ENCODE data around the gene SLC2A5. TPM values are rescaled to one million over a fixed set of nuclear protein-coding genes. Genes with fewer than 3 reads are reported as not detected.

SLC2A5 gene
- total RNA-seq = not detected

DNA sequence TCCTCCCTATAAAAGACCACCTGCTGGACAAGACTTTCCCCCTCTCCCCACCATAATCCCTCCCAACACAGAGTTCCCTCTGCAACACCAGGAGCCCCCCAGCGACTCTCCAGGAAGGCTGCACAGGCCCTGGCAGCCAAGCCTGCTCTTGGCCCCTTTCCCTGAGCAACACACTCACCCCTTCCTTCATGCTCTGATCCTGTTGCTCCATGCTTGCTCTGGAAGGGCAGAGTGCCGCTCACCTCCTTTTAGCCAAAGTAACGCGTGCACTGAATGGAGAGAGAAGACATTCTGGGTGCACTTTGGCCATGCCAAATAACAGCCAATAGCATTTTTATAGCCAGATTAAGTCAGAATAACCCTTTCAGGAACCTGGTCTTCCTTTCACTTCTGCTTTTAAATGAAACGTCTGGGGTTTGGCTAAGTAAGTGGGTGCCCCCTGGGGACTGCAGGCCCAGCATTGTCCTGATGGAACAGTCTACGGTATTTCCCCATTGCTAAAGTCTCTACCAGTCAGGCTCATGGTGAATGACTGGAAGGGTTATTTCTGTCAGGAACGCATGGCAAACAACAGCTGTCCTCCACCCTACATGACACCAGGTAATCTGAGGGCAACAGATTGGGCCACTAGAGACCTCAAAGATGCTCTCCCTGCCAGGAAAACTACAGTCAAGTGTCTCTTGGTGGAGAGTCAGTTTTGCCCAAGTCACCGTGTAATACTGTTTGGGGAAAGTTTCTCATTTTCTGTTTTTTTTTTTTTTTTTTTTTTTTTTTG, at the start of gene SLC2A5:
Gene SLC2A5, minus strand, starts transcription at position 310 of the 775 bp plus-strand sequence. Its CDS starts 99 bp downstream, at position 211.
- no peak for DNase-seq
- intact Hi-C loops (cut with DNase I, micrococcal nuclease) = no loop called here
- Mint-ChIP-seq H3K36me3 (ENCODE audit: low read depth) (no peaks in the 10 kb centered on the region), H3K4me1 (no peaks in the 10 kb centered on the region), H3K4me3 (no peak within 1 kb of the TSS), H3K27me3 (peaks cover under 1% of the 10 kb centered on the region), H3K9me3 (ENCODE audit: low read depth) (no peaks in the 10 kb centered on the region), H3K27ac (no peak within 1 kb of the TSS)
- ChIA-PET POLR2A (no interaction called here), CTCF (no interaction called here)
- peak; percentile 26 for ATAC-seq

- Mint-ChIP-seq H3K4me1 (peaks cover 12% of the 10 kb centered on the region), H3K27ac (no peak overlapping the region), H3K9me3 (ENCODE audit: low read depth) (no peaks in the 10 kb centered on the region), H3K36me3 (ENCODE audit: low read depth) (no peaks in the 10 kb centered on the region), H3K4me3 (no peak overlapping the region), H3K27me3 (no peaks in the 10 kb centered on the region)
- ChIA-PET CTCF (interaction anchor here (1.0 kb wide), 1 partner anchor 113 kb away, joined by 6 read pairs; no protein-coding TSS in a partner anchor), POLR2A (no interaction called here)
- intact Hi-C loops (cut with DNase I, micrococcal nuclease) = no loop called here
- DNase-seq = no peak
- no peak for ATAC-seq
Observed at GRCh38 chr1:9118186-9118585, 48.8 kb upstream of the SLC2A5 start.

DNA sequence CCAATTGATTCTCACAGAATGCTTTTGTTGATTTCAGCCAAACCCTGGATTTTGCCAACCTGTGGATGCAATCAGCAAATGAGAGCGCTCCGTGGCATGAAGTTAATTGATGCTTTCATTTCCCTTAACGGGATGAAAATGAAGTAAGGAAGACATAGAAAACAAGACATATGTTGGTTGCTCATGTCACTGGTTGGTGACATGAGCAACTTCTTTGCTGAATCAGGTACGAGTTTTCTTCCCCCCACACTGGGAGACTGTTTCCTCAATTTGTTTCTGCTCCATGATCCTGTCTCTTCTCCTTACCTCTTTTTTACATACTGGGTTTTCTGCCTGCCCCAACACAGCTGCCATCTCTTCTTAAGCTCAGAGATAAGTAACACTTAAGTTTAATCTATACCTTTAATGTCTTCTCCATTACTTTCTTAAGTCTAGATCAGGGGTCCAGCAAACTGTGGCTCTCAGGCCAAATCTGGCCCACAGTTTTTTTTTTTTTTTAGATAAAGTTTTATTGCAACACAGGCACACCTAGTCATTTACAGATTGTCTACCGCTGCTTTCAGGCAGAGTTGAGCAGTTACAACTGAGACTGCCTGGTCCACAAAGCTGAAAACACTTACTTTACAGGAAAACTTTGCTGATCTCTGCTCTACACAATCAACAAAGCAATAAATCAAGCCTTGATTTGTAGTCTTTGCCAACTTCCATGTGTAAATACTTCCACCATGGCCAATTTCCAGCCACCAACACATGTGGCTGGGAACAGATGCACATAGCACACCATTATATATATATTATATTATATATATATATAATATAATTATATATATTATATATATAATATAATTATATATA, 46.1 kb upstream of the SLC2A5 start:
- H3K4me3 Mint-ChIP-seq = no peak overlapping the region
- no peaks in the 10 kb centered on the region for H3K36me3 Mint-ChIP-seq (ENCODE audit: low read depth)
- H3K4me1 Mint-ChIP-seq = peaks cover 5% of the 10 kb centered on the region
- CTCF ChIA-PET = interaction anchor here (0.7 kb wide), 1 partner anchor 361 kb away, joined by 4 read pairs; no protein-coding TSS in a partner anchor
- no peaks in the 10 kb centered on the region for H3K9me3 Mint-ChIP-seq (ENCODE audit: low read depth)
- H3K27me3 Mint-ChIP-seq = no peaks in the 10 kb centered on the region
- POLR2A ChIA-PET = no interaction called here
- intact Hi-C loops (cut with DNase I, micrococcal nuclease) = no loop called here
- no peak for DNase-seq
- no peak overlapping the region for H3K27ac Mint-ChIP-seq
- ATAC-seq = no peak

DNA sequence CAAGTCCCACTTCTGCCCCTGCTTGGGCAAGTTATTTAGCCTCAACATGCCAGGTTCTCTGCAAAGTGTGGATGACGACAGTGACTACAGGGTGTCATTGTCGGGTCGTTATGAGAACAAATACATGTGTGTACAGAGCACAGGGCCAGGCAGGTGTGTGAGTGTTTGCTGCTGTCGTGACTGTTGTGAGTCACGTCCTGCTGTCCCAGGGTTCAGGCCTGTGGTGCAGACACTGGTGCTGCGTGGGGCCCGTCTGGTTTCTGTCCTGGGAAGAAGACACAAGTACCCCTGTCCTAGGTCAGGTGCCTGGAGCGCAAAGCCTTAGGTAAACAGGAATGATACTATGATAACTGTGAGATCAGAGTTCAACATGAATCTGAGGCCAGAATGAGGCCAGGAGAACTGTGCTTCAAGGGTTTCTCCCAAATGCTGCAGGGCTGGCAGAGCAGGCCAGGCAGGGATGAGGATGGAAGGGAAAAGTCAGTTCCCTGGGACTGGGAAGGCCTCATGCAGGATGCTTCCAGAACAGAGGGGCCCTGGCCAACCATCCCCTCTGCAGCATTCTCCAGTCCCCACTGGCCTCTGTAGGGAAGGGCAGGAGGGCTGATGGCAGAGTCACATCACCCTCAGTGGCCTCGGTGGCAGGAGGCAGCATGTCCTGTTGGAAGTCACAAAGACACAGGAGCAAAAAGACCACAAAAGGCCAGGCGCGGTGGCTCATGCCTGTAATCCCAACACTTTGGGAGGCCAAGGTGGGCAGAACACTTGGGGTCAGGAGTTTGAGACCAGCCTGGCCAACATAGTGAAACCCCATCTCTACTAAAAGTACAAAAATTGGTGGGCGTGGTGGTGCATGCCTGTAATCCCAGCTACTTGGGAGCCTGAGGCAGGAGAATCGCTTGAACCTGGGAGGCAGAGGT, 43.8 kb upstream of the SLC2A5 start:
- Mint-ChIP-seq H3K9me3 (ENCODE audit: low read depth) (no peaks in the 10 kb centered on the region), H3K27ac (no peak overlapping the region), H3K4me3 (no peak overlapping the region), H3K27me3 (no peaks in the 10 kb centered on the region), H3K36me3 (ENCODE audit: low read depth) (no peaks in the 10 kb centered on the region), H3K4me1 (peaks cover 5% of the 10 kb centered on the region)
- ChIA-PET CTCF (no interaction called here), POLR2A (no interaction called here)
- DNase-seq (no peak), ATAC-seq (peak; percentile 38)
- intact Hi-C loops (cut with DNase I, micrococcal nuclease) = no loop called here

DNA sequence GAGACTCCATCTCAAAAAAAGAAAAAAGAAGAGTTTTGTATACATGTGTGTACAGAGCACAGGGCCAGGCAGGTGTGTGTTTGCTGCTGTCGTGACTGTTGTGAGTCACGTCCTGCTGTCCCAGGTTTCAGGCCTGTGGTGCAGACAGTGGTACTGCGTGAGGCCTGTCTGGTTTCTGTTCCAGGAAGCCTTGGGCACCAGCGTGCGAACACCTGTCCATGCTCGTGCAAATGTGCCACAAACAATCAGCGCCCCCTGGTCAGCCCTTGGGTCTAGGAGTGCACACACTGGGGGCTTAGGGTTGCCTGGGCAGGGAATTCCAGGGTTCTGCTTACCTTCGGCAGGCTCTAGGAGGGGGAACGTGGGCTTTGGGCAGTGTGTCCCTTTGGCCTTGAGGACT, 42.5 kb upstream of the SLC2A5 start:
- no peak overlapping the region for H3K27ac Mint-ChIP-seq
- ATAC-seq (peak; percentile 61), DNase-seq (peak; percentile 47)
- H3K4me3 Mint-ChIP-seq = no peak overlapping the region
- H3K36me3 Mint-ChIP-seq (ENCODE audit: low read depth) = no peaks in the 10 kb centered on the region
- H3K27me3 Mint-ChIP-seq = no peaks in the 10 kb centered on the region
- CTCF ChIA-PET = interaction anchor here (0.6 to 3.4 kb wide), 5 partner anchors 14 to 320 kb away, joined by 3 to 40 read pairs (median 3); no protein-coding TSS in a partner anchor
- no peaks in the 10 kb centered on the region for H3K9me3 Mint-ChIP-seq (ENCODE audit: low read depth)
- peaks cover 5% of the 10 kb centered on the region for H3K4me1 Mint-ChIP-seq
- intact Hi-C loops (cut with DNase I, micrococcal nuclease) = loop anchor here in 1 of 2 experiments (2.0 kb wide), 1 partner anchor 193 kb away; no protein-coding TSS in a partner anchor
- POLR2A ChIA-PET = no interaction called here

- no peak for ATAC-seq
- Mint-ChIP-seq H3K36me3 (ENCODE audit: low read depth) (no peaks in the 10 kb centered on the region), H3K4me1 (peaks cover 5% of the 10 kb centered on the region), H3K27ac (no peak overlapping the region), H3K9me3 (ENCODE audit: low read depth) (no peaks in the 10 kb centered on the region), H3K4me3 (no peak overlapping the region), H3K27me3 (no peaks in the 10 kb centered on the region)
- ChIA-PET CTCF (interaction anchor here (0.6 to 3.4 kb wide), 15 partner anchors 10 to 203 kb away, joined by 3 to 40 read pairs (median 4); no protein-coding TSS in a partner anchor), POLR2A (no interaction called here)
- DNase-seq = no peak
- intact Hi-C loops (cut with DNase I, micrococcal nuclease) = loop anchor here in 1 of 2 experiments (2.0 kb wide), 1 partner anchor 193 kb away; no protein-coding TSS in a partner anchor
Observed at GRCh38 chr1:9111357-9111691, 41.9 kb upstream of the SLC2A5 start.

DNA sequence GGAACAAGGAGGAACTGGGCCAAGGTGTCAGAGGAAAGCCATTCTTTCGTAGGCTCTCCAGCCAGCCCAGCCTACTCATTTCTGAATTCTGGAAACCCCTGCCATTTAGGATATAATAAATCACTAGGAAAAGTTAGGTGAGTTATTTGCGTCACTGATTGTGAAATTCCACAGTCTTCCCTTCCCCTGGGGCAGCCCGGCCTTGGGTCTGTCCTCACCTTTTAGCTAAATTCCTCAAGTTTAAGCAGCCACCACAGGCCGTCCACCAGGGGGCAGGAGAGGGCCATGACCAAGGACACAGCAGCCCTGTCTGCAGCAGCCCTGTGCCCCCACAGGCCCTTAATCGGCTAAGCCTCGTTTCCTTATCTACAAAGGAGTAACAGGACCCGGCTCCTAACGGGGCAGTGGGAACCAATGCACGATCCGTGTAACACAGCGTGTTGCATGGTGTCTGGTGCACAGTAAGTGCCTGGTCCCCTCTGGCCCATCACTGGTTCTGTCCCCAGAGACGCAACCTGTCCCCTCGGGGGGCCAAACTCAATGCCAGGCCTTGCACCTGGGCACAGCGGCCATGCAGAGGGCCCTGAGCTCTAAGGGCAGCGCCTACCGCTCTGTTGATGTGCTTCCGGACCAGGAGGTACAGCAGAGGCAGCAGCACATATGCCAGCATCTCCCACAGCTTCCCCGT, 41.4 kb upstream of the SLC2A5 start:
- no peak overlapping the region for H3K4me3 Mint-ChIP-seq
- CTCF ChIA-PET = interaction anchor here (0.6 to 3.4 kb wide), 25 partner anchors 10 to 303 kb away, joined by 3 to 40 read pairs (median 3); no protein-coding TSS in a partner anchor
- intact Hi-C loops (cut with DNase I, micrococcal nuclease) = loop anchor here (1.0 to 2.0 kb wide), 4 partner anchors 85 to 380 kb away; no protein-coding TSS in a partner anchor
- peaks cover 5% of the 10 kb centered on the region for H3K4me1 Mint-ChIP-seq
- H3K27ac Mint-ChIP-seq = no peak overlapping the region
- peak; percentile 93 for DNase-seq
- no peaks in the 10 kb centered on the region for H3K27me3 Mint-ChIP-seq
- H3K36me3 Mint-ChIP-seq (ENCODE audit: low read depth) = no peaks in the 10 kb centered on the region
- H3K9me3 Mint-ChIP-seq (ENCODE audit: low read depth) = no peaks in the 10 kb centered on the region
- POLR2A ChIA-PET = no interaction called here
- peak; percentile 75 for ATAC-seq

DNA sequence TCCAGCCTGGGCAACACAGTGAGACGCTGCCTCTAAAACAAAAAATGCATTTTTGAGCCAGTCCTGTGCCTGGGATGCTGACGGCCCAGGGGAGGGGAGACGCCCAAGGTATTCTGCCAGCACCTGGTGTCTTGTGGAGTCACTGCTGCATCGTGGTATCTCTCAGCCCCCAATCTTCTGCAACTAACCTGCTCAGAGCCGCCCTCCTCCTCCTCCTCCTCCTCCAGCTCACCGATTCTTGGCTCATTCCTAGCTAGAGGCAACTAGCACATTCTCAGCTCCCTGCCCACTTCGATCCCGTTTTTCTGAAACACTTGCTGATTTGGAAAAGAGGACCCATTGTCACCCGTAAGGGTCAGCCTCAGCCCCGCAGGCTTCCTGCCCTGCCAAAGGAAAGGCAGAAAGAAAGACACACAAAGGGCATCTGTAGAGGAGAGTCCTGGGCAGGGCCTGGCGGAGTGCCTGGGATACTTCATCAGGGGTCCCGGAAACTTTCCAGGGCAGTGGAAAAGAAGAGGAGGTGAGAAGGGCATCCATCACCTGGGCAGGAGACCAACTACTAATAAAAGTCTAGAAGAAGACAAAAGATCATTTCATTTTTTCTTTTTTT, 38.7 kb upstream of the SLC2A5 start:
- POLR2A ChIA-PET = no interaction called here
- Mint-ChIP-seq H3K36me3 (ENCODE audit: low read depth) (no peaks in the 10 kb centered on the region), H3K27ac (no peak overlapping the region), H3K4me3 (no peak overlapping the region), H3K4me1 (peaks cover 5% of the 10 kb centered on the region), H3K27me3 (no peaks in the 10 kb centered on the region), H3K9me3 (ENCODE audit: low read depth) (no peaks in the 10 kb centered on the region)
- CTCF ChIA-PET = interaction anchor here (0.6 to 0.8 kb wide), 3 partner anchors 126 to 481 kb away, joined by 3 read pairs; no protein-coding TSS in a partner anchor
- ATAC-seq (no peak), DNase-seq (no peak)
- intact Hi-C loops (cut with DNase I, micrococcal nuclease) = no loop called here

GRCh38 chr1:9107136-9107535, 37.7 kb upstream of the SLC2A5 start:
- Mint-ChIP-seq H3K4me3 (no peak overlapping the region), H3K4me1 (peaks cover 3% of the 10 kb centered on the region), H3K36me3 (ENCODE audit: low read depth) (peaks cover 2% of the 10 kb centered on the region), H3K27ac (no peak overlapping the region), H3K9me3 (ENCODE audit: low read depth) (no peaks in the 10 kb centered on the region), H3K27me3 (no peaks in the 10 kb centered on the region)
- intact Hi-C loops (cut with DNase I, micrococcal nuclease) = no loop called here
- ChIA-PET CTCF (interaction anchor here (0.9 kb wide), 1 partner anchor 15 kb away, joined by 5 read pairs; no protein-coding TSS in a partner anchor), POLR2A (interaction anchor here (0.7 kb wide), 1 partner anchor 573 kb away, joined by 3 read pairs; no protein-coding TSS in a partner anchor)
- DNase-seq (no peak), ATAC-seq (no peak)

DNA sequence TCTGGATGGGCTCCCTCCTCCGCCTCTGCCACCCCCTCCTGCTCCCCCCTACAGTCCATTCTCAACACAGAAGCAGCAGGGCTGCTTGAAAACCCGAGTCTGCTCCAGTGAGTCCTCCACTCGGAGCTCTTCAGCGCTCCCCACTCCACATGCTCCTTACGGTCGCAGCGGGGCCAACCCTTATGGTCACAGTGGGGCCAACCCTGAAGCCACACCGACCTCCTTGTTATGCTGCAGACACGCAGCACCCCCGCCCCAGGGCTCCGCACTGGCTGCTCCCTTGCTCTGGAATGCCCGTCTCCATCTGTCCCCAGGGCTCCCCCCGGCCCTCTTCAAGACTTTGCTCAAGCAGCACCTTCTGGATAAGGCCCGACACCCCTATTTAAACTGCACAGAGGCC, 36.9 kb upstream of the SLC2A5 start:
- ChIA-PET POLR2A (no interaction called here), CTCF (interaction anchor here (0.7 to 1.5 kb wide), 2 partner anchors 144 to 165 kb away, joined by 3 read pairs; no protein-coding TSS in a partner anchor)
- DNase-seq (no peak), ATAC-seq (no peak)
- intact Hi-C loops (cut with DNase I, micrococcal nuclease) = no loop called here
- Mint-ChIP-seq H3K27me3 (no peaks in the 10 kb centered on the region), H3K4me1 (no peaks in the 10 kb centered on the region), H3K4me3 (no peak overlapping the region), H3K27ac (no peak overlapping the region), H3K9me3 (ENCODE audit: low read depth) (no peaks in the 10 kb centered on the region), H3K36me3 (ENCODE audit: low read depth) (peaks cover 2% of the 10 kb centered on the region)
